DMS153 treated with DMSO at 0.1 percent for 48 hours (cell line): ENCODE results near the gene LRRC46.

Source experiments
- DNase-seq: peaks from one replicate; lab custom pipeline; 2025; ENCODE audit not compliant: unreplicated experiment; lab: John Stamatoyannopoulos, UW

The LRRC46 gene

GRCh38 chr17:47808830-47809480, 22.5 kb upstream of the LRRC46 start:
- DNase-seq = no peak

GRCh38 chr17:47810200-47810821, 21.2 kb upstream of the LRRC46 start:
- DNase-seq = no peak

- DNase-seq = no peak
Measured at GRCh38 chr17:47810901-47811635, 20.4 kb upstream of the LRRC46 start.

GRCh38 chr17:47811709-47812108, 19.8 kb upstream of the LRRC46 start:
- no peak for DNase-seq

- DNase-seq = no peak
Measured at GRCh38 chr17:47812146-47812920, 19.1 kb upstream of the LRRC46 start.

- no peak for DNase-seq
Measured at GRCh38 chr17:47813077-47813476, 18.4 kb upstream of the LRRC46 start.

- no peak for DNase-seq
Measured at GRCh38 chr17:47813512-47814031, 17.9 kb upstream of the LRRC46 start.

GRCh38 chr17:47815106-47815918, 16.2 kb upstream of the LRRC46 start:
- DNase-seq = no peak

GRCh38 chr17:47816111-47816735, 15.2 kb upstream of the LRRC46 start:
- no peak for DNase-seq

GRCh38 chr17:47816947-47817346, 14.5 kb upstream of the LRRC46 start:
- DNase-seq = no peak

- no peak for DNase-seq
Measured at GRCh38 chr17:47818002-47818695, 13.3 kb upstream of the LRRC46 start.

- no peak for DNase-seq
Measured at GRCh38 chr17:47819475-47819874, 12.0 kb upstream of the LRRC46 start.

- DNase-seq = no peak
Measured at GRCh38 chr17:47820033-47820789, 11.3 kb upstream of the LRRC46 start.

- DNase-seq = no peak
Measured at GRCh38 chr17:47821031-47821423, 10.4 kb upstream of the LRRC46 start.

- peak; percentile 82 for DNase-seq
Measured at GRCh38 chr17:47821424-47822391, 9.8 kb upstream of the LRRC46 start, which contains the start of gene OSBPL7. Gene OSBPL7, minus strand, starts transcription at chr17:47821794. Its CDS starts 1,516 bp downstream, at chr17:47820278.

GRCh38 chr17:47822785-47823184, 8.7 kb upstream of the LRRC46 start:
- no peak for DNase-seq

- no peak for DNase-seq
Measured at GRCh38 chr17:47823519-47823918, 8.0 kb upstream of the LRRC46 start.
